GM19035 (cell line): ENCODE data around the gene PPP1R13B.
"Not testable (repeated sequence)": the region's sequence is repeated elsewhere in the genome, so short reads cannot be mapped to it uniquely, and the experiment has no call there.

ENCODE experiments used
- ATAC-seq: cut with Tn5 transposase; IDR thresholded peaks from one replicate; pipeline ENCODE4 v1.9.1; 2021; ENCODE audit not compliant: unreplicated experiment

PPP1R13B gene

GRCh38 chr14:103861413-103862392, 14.3 kb upstream of the PPP1R13B start:
- no peak for ATAC-seq

- no peak for ATAC-seq
These were observed 12.2 kb upstream of the PPP1R13B start for GRCh38 chr14:103859416-103860202.

GRCh38 chr14:103858063-103858781, 10.8 kb upstream of the PPP1R13B start:
- no peak for ATAC-seq

DNA sequence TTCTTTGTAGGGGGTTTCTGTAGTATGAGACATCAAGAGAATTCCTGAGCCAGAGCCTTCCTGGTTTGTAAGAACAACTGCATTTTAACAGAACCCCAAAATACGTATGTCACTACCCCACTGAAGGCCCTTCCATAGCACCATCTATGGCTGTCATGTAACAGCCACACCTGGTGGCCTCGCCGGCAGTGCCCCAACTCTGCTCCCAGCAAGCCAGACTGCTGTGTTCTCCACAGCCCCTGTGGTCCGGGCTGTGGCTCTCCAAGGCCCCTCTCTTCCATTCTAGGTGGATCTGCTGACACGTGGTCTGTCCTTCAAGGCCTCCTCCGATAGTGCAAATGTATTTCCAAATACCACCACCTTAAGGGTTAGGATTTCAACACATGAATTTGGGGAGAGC, 9.9 kb upstream of the PPP1R13B start:
- ATAC-seq: no peak

DNA sequence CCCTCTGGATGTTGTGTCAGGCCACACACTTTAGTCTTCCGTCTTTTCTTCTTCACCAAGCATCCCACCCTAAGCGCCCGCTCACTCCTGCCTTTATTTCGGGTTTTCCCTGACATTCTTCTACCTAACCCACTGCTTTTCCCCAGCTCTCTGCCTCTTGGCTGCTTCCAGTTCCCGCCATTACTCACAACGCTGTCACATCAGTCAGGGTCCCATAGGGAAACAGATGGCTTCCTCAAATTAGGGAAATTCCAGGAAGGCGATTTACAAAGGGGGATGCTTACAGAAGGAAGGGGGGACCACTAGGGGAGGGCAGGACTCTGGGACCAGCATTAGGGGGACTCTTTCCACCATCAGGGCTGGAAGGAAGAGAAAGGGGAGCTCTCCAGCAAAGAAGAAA, 9.2 kb upstream of the PPP1R13B start:
- ATAC-seq: no peak

- ATAC-seq: no peak
These were observed 8.7 kb upstream of the PPP1R13B start for GRCh38 chr14:103856105-103856504.

GRCh38 chr14:103855734-103856095, 8.3 kb upstream of the PPP1R13B start:
- no peak for ATAC-seq

- no peak for ATAC-seq
These were observed 7.7 kb upstream of the PPP1R13B start for GRCh38 chr14:103854822-103855733.

- ATAC-seq: no peak
These were observed 6.8 kb upstream of the PPP1R13B start for GRCh38 chr14:103854017-103854808.

DNA sequence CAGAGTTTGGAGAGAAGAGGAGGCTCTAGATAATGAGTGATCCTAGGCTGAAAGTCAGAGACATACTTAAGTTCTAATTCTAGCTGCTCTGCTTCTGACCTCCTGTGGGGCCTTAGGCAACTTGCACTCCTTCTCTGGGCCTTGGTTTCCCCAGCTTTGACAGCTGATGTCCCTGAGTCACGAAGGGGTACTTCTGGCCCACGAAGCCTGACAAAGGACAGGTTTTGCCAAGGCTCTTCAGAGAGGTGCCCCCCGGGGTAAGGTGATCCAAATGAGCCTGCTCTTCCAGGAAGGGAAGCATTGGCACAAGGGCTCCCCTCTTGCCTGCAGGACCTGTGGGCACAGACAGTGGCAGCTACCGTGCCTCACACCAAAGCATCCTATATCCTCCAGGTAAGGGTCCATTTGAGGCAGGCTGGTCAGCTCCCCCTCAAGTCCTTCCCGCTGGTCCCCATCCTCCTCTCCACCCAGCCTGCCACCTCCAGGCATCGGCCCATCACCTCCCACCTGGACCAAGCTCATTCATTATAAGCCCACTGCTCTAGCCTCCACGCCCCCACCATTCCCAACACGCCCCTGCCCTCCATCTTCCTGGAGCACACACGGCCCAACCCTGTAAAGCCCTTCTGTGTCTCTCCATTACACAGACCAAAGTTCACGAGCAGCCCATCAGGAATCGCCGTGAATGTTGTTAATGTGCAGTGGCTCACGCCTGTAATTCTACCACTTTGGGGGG, 1.9 kb upstream of the PPP1R13B start:
- no peak for ATAC-seq

DNA sequence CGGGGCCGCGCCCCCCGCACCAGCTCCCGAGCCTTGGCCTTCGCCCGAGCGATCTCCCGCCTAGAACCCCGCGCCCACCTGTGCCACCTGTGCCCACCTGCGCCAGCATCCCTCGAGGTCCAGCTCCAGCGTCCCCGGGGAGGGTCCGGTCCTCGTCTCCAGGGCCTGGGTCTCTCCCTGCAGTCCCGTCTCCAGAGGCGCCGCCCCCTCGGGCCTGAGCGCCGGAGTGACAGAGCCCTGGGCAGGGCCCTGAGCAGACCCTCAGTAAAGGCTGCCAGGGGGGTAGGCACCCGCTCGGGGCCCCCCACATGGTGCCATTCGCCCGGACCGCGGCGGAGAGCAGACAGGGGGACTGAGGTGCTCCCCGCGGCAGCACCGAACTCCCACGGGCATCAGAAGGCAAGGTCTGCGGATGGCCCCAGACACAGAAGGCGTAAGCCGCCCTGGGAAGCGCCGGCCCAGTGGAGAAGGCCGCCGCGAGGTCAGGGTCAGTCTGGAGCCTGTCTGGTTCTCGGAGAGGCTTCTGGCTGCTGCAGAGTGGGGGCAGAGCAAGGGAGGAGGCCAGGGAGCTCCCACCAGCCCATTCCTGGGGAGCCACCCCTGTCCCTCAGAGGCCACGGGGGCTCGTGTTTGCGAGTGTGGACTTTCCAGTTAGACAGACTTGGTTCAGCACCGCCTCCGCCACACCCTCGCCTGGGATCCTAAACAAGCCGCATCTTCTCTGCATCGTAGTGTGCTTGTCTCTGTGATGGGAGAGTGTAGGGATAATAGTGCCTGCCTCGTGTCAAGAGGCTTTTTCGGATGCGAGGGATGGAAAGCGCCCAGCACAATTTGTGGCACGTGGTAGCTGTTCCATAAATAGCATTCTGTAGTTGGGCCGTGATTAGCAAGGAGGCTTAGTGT, 1.1 kb upstream of the PPP1R13B start:
- ATAC-seq: no peak

DNA sequence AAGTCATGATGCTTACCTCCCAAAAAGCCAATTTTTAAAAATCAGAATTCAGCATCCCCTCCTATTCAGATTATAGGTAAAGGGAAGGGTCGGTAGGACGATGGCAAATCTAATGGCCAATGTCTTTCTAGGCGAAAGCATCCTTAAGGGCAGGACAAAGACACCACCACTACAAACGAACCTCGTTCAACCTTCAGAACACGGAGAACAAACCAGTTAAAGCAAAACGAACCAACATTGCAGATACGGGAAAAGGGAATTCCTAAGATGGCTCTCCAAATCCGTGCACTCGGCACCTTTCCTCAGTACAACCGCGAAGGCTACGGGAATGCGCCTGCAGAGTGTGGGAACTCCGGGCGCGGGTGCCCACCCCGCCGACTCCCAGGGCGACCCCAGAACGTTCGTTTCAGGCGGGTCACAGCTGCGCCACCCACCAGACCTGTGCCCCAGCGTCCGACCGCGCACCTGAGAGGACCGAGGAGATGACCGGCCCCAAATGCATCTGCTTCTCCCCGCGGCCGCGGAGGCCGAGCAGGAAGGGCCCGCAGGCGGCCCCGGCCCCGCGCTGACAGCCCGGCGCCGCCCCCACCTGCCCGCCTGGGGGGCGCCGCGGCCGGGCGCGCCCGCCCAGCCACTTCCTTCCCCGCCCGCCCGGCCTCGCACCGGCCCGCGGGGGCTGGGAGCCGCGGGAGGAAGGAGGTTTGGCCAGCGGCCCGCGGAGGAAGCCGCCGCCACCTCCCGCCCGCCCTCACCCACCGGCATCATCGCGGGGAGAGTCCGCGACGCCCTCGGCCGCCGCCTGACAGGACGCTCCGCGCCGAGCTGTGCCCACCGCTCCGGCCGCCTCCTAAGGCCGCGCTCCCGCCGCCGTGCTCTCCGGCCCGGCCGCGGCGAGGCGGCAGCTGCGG, 578 bp downstream of the PPP1R13B start:
- ATAC-seq: peak; percentile 38

- ATAC-seq: no peak
These were observed 1.3 kb downstream of the PPP1R13B start for GRCh38 chr14:103846097-103846496.

DNA sequence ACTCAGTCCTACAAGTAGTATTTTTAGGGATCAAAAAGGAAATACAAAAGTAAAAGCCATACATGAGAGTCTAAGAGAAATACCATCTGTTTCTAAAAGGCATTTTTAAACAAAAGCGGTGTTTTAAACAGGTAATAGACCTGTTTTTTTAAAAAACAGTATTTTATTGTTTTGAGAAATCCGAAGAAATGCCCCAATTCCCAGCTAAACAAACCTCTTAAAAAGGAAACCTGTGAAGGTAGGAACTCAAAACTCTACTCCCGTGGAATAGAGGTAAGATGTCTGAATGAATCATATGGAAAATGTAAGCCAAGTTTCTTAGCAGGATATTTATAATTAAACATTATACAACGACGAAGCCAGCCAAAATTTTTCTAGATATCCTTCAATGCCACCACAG, 2.0 kb downstream of the PPP1R13B start:
- ATAC-seq: no peak

- ATAC-seq: not testable (repeated sequence)
These were observed 6.1 kb downstream of the PPP1R13B start for GRCh38 chr14:103841265-103841664.

DNA sequence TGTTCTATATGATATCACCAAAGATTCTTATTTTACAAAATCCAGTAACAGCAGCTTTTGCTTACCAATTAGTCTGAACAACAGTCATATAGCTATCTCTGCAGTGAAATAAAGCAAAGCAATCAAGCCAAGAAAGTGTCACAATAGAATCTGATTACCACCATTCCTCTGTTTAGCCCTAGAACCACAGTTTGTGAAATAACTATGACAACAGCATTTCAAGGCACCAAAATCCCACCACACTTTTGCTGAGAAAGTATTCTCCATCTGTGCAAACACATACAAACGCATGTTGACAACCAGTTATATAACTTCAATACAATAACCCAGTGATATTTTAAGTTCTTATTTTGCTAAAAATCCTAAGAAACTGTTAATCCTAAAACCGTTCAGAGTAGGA, 7.4 kb downstream of the PPP1R13B start:
- ATAC-seq: no peak

GRCh38 chr14:103839579-103839978, 7.8 kb downstream of the PPP1R13B start:
- ATAC-seq: no peak
